Prostate gland (tissue), 2 donors: ENCODE data around the gene ASXL1. TPM values are rescaled to one million over a fixed set of nuclear protein-coding genes. Genes with fewer than 3 reads are reported as not detected.
"Not testable (repeated sequence)": the region's sequence is repeated elsewhere in the genome, so short reads cannot be mapped to it uniquely, and the experiment has no call there.

ENCODE experiments used
- DNase-seq: peaks from one replicate; pipeline ENCODE4 v3.0.0-alpha.2; 2019; ENCODE audit warnings: low spot score
- H3K27ac ChIP-seq, 2 donors: fragments of 200-600 bp; sonication (generic); 2 replicates each; pipeline ENCODE4 v1.5.1; 2017 to 2019
- H3K27me3 ChIP-seq: fragments of 200-600 bp; sonication (generic); replicated peaks from 2 replicates; pipeline ENCODE4 v1.5.1; 2019; ENCODE audit not compliant: insufficient read depth
- H3K36me3 ChIP-seq, 2 donors: fragments of 200-600 bp; sonication (generic); 1 replicate in 1 of 2; 2 replicates in 1 of 2; pipeline versions ENCODE4 v1.5.1 to v1.8.1; 2017 to 2019
- H3K4me1 ChIP-seq: fragments of 200-600 bp; sonication (generic); replicated peaks from 2 replicates; pipeline ENCODE4 v1.5.1; 2019
- H3K4me3 ChIP-seq, 2 donors: fragments of 200-600 bp; sonication (generic); 2 replicates each; pipeline ENCODE4 v1.5.1; 2017 to 2019
- H3K9me3 ChIP-seq: fragments of 200-600 bp; sonication (generic); 2 replicates; pipeline ENCODE4 v1.5.1; 2017
- POLR2A ChIP-seq: fragments of 450-650 bp; IDR thresholded peaks from one replicate; pipeline ENCODE4 v1.6.1; 2016; ENCODE audit warnings: antibody characterized with exemption, mild to moderate bottlenecking
- POLR2AphosphoS5 ChIP-seq: sonication (generic); formaldehyde crosslinking; IDR thresholded peaks from one replicate; pipeline ENCODE4 v1.6.1; 2017; ENCODE audit warnings: antibody characterized with exemption
- WGBS: methylation state at CpG from one replicate; pipeline ENCODE4 v1.1.5; 2018; 5-methylcytosine and 5-hydroxymethylcytosine counted together
- intact Hi-C: fragments of 100-400 bp; cut with DNase I; formaldehyde crosslinking; loops from one replicate; pipeline ENCODE4 v1.14.2; 2022
- total RNA-seq, 2 donors: library from RNA; depleted of rRNA; stranded (reverse); fragments of >200 nt; gene quantifications; one replicate each; pipeline ENCODE4 v1.1.0, GENCODE V29; 2016
- TF ChIP-seq, protein P1 (sequence below), 4 experiments: fragments of 200-600 bp in 2 of 4; fragments of 450-650 bp in 2 of 4; sonication (generic) in 2 of 4; IDR thresholded peaks; 1 replicate in 3 of 4; 2 replicates in 1 of 4; pipeline ENCODE4 v1.5.1; 2016 to 2019; ENCODE audit warnings: antibody characterized with exemption in 4 of 4, mild to moderate bottlenecking in 2 of 4, moderate library complexity in 2 of 4

Gene ASXL1
- total RNA-seq, 2 donors from 2014 or later = 30.4 to 106 TPM

GRCh38 chr20:32366380-32366779 is 8.2 kb downstream of the ASXL1 start:
- H3K4me3 ChIP-seq = no peak overlapping the region
- DNase-seq = no peak
- H3K36me3 ChIP-seq = no peaks in the 10 kb centered on the region
- no peaks in the 10 kb centered on the region for H3K9me3 ChIP-seq
- intact Hi-C loops = no loop called here
- 81% methylated on average over 2 of the region's 2 CpGs for WGBS
- no peak overlapping the region for H3K27ac ChIP-seq
- H3K4me1 ChIP-seq = peaks cover 4% of the 10 kb centered on the region
- no peak for TF ChIP-seq POLR2A
- H3K27me3 ChIP-seq = no peaks in the 10 kb centered on the region

- no peaks in the 10 kb centered on the region for H3K27me3 ChIP-seq
- DNase-seq = no peak
- intact Hi-C loops = no loop called here
- H3K4me3 ChIP-seq = no peak overlapping the region
- no peak overlapping the region for H3K27ac ChIP-seq
- no peak for TF ChIP-seq POLR2A
- TF ChIP-seq, protein P1, sequence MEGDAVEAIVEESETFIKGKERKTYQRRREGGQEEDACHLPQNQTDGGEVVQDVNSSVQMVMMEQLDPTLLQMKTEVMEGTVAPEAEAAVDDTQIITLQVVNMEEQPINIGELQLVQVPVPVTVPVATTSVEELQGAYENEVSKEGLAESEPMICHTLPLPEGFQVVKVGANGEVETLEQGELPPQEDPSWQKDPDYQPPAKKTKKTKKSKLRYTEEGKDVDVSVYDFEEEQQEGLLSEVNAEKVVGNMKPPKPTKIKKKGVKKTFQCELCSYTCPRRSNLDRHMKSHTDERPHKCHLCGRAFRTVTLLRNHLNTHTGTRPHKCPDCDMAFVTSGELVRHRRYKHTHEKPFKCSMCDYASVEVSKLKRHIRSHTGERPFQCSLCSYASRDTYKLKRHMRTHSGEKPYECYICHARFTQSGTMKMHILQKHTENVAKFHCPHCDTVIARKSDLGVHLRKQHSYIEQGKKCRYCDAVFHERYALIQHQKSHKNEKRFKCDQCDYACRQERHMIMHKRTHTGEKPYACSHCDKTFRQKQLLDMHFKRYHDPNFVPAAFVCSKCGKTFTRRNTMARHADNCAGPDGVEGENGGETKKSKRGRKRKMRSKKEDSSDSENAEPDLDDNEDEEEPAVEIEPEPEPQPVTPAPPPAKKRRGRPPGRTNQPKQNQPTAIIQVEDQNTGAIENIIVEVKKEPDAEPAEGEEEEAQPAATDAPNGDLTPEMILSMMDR (IDR thresholded peaks at IDR 0.05) = no peak
- TF ChIP-seq POLR2AphosphoS5 = no peak
- no peaks in the 10 kb centered on the region for H3K36me3 ChIP-seq
- no peaks in the 10 kb centered on the region for H3K4me1 ChIP-seq
- H3K9me3 ChIP-seq = no peaks in the 10 kb centered on the region
These were observed 10.2 kb downstream of the ASXL1 start for GRCh38 chr20:32368323-32368722.

DNA sequence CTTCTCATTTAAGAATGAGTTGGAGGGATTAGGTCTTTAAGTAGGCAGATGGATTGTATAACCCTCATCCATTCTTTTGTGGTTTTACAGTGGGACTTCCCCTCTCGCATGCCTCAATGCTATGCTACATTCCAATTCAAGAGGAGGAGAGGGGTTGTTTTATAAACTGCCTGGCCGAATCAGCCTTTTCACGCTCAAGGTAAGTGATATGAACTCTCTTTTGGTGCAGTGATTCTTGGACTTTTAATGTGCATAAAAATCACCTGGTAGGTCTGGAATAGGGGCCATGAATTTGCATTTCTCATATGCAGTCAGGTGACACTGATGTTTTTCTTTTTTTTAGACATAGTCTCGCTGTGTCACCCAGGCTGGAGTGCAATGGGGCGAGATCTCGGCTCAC is 10.8 kb downstream of the ASXL1 start:
- Histone ChIP-seq H3K27ac (no peak overlapping the region), H3K9me3 (no peaks in the 10 kb centered on the region), H3K36me3 (no peaks in the 10 kb centered on the region), H3K4me1 (no peaks in the 10 kb centered on the region), H3K4me3 (no peak overlapping the region), H3K27me3 (no peaks in the 10 kb centered on the region)
- DNase-seq = no peak
- no peak for TF ChIP-seq POLR2AphosphoS5
- TF ChIP-seq, protein P1 (IDR thresholded peaks at IDR 0.05) = no peak
- no peak for TF ChIP-seq POLR2A
- WGBS = 65% methylated on average over 6 of the region's 6 CpGs
- intact Hi-C loops = no loop called here

DNA sequence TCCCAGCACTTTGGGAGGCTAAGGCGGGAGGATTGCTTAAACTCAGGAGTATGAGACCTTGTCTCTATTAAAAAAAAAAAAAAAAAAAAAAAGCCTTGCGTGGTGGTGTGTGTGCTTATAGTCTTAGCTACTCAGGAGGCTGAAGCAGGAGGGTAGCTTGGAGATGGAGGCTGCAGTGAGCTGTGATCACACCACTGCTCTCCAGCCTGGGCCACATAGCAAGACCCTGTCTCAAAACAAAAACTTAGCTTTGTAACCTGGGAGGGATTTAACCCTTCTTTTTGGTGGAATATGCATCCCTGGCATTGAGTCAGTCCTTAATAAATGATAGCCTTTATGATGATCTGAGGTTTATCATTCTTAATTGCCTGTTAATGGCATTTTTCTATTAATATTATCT is 12.8 kb downstream of the ASXL1 start:
- no peaks in the 10 kb centered on the region for H3K4me1 ChIP-seq
- no peak overlapping the region for H3K27ac ChIP-seq
- H3K27me3 ChIP-seq = no peaks in the 10 kb centered on the region
- H3K9me3 ChIP-seq = no peaks in the 10 kb centered on the region
- WGBS = 97% methylated on average over 2 of the region's 2 CpGs
- TF ChIP-seq, protein P1 (IDR thresholded peaks at IDR 0.05) = no peak
- TF ChIP-seq POLR2AphosphoS5 = no peak
- TF ChIP-seq POLR2A = no peak
- H3K4me3 ChIP-seq = no peak overlapping the region
- DNase-seq = no peak
- H3K36me3 ChIP-seq = no peaks in the 10 kb centered on the region
- intact Hi-C loops = no loop called here

GRCh38 chr20:32378461-32378860 is 20.3 kb downstream of the ASXL1 start:
- H3K4me1 ChIP-seq = no peaks in the 10 kb centered on the region
- no peak for DNase-seq
- no peak overlapping the region for H3K27ac ChIP-seq
- intact Hi-C loops = no loop called here
- H3K27me3 ChIP-seq = no peaks in the 10 kb centered on the region
- TF ChIP-seq POLR2A (no peak), POLR2AphosphoS5 (no peak)
- TF ChIP-seq, protein P1 (IDR thresholded peaks at IDR 0.05) = no peak
- WGBS = 80% methylated on average over 2 of the region's 2 CpGs
- H3K9me3 ChIP-seq = no peaks in the 10 kb centered on the region
- H3K4me3 ChIP-seq = no peak overlapping the region
- H3K36me3 ChIP-seq = no peaks in the 10 kb centered on the region

DNA sequence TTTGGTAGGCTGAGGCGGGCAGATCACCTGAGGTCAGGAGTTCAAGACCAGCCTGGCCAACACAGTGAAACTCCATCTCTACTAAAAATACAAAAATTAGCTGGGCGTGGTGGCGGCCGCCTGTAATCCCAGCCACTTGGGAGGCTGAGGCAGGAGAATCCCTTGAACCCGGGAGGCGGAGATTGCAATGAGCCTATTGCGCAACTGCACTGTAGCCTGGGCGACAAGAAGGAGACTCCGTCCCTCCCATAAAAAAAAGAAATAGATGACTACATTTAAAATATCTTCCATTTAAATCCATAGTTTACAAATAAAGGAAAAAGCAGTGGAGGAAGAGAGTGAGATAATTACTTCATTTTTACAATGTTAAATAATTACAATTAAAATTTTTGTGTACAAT is 21.9 kb downstream of the ASXL1 start:
- H3K27me3 ChIP-seq, H3K27ac ChIP-seq, intact Hi-C loops, H3K9me3 ChIP-seq, H3K4me3 ChIP-seq, DNase-seq, H3K4me1 ChIP-seq, H3K36me3 ChIP-seq: not testable (repeated sequence)
- 96% methylated on average over 9 of the region's 9 CpGs for WGBS
